RWPE2 (cell line): Measurements from ENCODE around the gene ENDOU.

ENCODE experiments used
- ATAC-seq: fragments of 200-7000 bp; cut with Tn5 transposase; 3 replicates; pipeline ENCODE4 v1.9.1; 2021; ENCODE audit warnings: low read depth
- DNase-seq: peaks from one replicate; pipeline ENCODE4 v3.0.0-alpha.2; 2020; ENCODE audit warnings: low spot score
- H3K27ac ChIP-seq: fragments of 450-650 bp; 2 replicates; pipeline ENCODE4 v1.5.1; 2017; ENCODE audit warnings: mild to moderate bottlenecking; ENCODE audit not compliant: poor library complexity, severe bottlenecking
- H3K27me3 ChIP-seq: fragments of 250-450 bp; sonication (Bioruptor Pico); 2 replicates; pipeline ENCODE4 v1.5.1; 2021; ENCODE audit warnings: mild to moderate bottlenecking, moderate library complexity; ENCODE audit not compliant: insufficient read depth, poor library complexity, severe bottlenecking
- H3K36me3 ChIP-seq: fragments of 250-450 bp; sonication (Bioruptor Pico); 2 replicates; pipeline ENCODE4 v1.5.1; 2020; ENCODE audit warnings: low read depth, mild to moderate bottlenecking, moderate library complexity
- H3K4me1 ChIP-seq: fragments of 250-450 bp; sonication (Bioruptor Pico); 2 replicates; pipeline ENCODE4 v1.5.1; 2021; ENCODE audit warnings: mild to moderate bottlenecking, moderate library complexity; ENCODE audit not compliant: insufficient read depth, poor library complexity, severe bottlenecking
- H3K4me3 ChIP-seq: fragments of 250-450 bp; sonication (Bioruptor Pico); 2 replicates; pipeline ENCODE4 v1.5.1; 2021; ENCODE audit warnings: mild to moderate bottlenecking, moderate library complexity; ENCODE audit not compliant: severe bottlenecking
- H3K9me3 ChIP-seq: fragments of 250-450 bp; sonication (Bioruptor Pico); 2 replicates; pipeline ENCODE4 v1.5.1; 2021; ENCODE audit warnings: mild to moderate bottlenecking, moderate library complexity; ENCODE audit not compliant: severe bottlenecking
- TF ChIP-seq, protein P1 (sequence below): fragments of 450-650 bp; IDR thresholded peaks from one replicate; pipeline ENCODE4 v1.5.1; 2017; ENCODE audit warnings: mild to moderate bottlenecking, moderate library complexity; ENCODE audit not compliant: poor library complexity, severe bottlenecking

The ENDOU gene

DNA sequence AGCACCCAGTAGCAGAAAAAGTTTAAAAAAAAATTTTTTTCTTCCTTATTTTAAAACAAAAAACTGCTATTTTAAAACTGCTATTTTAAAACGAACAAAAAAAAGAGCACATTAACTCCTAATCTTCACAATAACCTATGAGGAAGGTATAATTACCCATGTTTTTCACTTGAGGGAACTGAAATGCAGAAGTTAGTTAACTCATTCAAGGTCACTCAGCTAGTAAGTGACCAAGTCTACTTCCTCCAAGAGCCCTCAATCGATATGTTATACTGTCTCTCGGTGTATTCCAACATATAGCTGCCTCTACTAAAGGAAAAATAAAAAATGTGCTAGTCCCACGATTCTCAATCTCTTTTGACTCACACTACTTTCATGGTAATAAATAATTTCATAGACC lies 27.2 kb downstream of the ENDOU start:
- no peaks in the 10 kb centered on the region for H3K4me1 ChIP-seq

DNA sequence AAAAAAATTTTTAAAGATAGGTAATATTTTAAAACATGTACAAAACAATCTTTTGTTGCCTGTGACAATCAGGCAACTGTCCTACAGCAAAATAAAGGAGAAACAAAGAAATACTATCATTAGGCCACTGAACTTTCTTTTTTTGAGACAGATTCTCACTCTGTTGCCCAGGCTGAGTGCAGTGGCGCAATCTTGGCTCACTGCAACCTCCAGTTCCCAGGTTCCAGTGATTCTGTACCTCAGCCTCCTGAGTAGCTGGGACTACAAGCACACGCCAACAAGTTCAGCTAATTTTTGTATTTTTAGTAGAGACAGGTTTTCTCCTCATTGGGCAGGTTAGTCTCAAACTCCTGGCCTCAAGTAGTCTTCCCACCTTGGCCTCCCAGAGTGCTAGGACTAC lies 36.1 kb downstream of the ENDOU start:
- no peaks in the 10 kb centered on the region for H3K9me3 ChIP-seq
- TF ChIP-seq, protein P1, sequence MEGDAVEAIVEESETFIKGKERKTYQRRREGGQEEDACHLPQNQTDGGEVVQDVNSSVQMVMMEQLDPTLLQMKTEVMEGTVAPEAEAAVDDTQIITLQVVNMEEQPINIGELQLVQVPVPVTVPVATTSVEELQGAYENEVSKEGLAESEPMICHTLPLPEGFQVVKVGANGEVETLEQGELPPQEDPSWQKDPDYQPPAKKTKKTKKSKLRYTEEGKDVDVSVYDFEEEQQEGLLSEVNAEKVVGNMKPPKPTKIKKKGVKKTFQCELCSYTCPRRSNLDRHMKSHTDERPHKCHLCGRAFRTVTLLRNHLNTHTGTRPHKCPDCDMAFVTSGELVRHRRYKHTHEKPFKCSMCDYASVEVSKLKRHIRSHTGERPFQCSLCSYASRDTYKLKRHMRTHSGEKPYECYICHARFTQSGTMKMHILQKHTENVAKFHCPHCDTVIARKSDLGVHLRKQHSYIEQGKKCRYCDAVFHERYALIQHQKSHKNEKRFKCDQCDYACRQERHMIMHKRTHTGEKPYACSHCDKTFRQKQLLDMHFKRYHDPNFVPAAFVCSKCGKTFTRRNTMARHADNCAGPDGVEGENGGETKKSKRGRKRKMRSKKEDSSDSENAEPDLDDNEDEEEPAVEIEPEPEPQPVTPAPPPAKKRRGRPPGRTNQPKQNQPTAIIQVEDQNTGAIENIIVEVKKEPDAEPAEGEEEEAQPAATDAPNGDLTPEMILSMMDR = no peak
- no peaks in the 10 kb centered on the region for H3K27me3 ChIP-seq
- H3K4me1 ChIP-seq = no peaks in the 10 kb centered on the region
- DNase-seq (no peak), ATAC-seq (no peak)
- no peak overlapping the region for H3K4me3 ChIP-seq
- no peak overlapping the region for H3K27ac ChIP-seq
- H3K36me3 ChIP-seq = peaks cover 58% of the 10 kb centered on the region

More for the DNA sequence above, 27.2 kb downstream of the ENDOU start:
- no peaks in the 10 kb centered on the region for H3K9me3 ChIP-seq
- TF ChIP-seq, protein P1 = no peak
- H3K27ac ChIP-seq = no peak overlapping the region
- no peak for DNase-seq
- H3K36me3 ChIP-seq = peaks cover 81% of the 10 kb centered on the region
- no peak overlapping the region for H3K4me3 ChIP-seq
- no peak for ATAC-seq
- H3K27me3 ChIP-seq = no peaks in the 10 kb centered on the region

DNA sequence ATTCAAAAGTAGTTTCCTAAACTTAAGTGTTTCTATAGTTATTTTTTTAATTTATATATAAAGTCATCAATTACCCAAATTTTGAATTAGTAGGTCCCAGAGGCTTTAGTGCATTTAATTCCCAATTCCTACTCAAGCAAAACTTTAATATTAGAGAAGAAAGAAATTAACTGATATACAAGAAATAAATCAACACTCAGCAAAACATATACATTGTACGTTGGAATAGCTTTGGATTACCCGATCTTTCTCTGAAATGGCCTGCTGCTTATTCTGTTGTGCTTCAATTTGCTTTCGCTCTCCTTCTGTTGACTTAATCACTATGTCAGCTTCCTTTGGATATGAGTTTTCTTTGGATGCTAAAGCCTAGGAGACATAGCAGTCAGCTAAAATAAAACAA lies 37.7 kb downstream of the ENDOU start:
- Histone ChIP-seq H3K4me1 (no peaks in the 10 kb centered on the region), H3K4me3 (no peak overlapping the region), H3K36me3 (peaks cover 58% of the 10 kb centered on the region), H3K9me3 (no peaks in the 10 kb centered on the region), H3K27ac (no peak overlapping the region), H3K27me3 (no peaks in the 10 kb centered on the region)
- ATAC-seq = no peak
- no peak for DNase-seq
- TF ChIP-seq, protein P1 = no peak

DNA sequence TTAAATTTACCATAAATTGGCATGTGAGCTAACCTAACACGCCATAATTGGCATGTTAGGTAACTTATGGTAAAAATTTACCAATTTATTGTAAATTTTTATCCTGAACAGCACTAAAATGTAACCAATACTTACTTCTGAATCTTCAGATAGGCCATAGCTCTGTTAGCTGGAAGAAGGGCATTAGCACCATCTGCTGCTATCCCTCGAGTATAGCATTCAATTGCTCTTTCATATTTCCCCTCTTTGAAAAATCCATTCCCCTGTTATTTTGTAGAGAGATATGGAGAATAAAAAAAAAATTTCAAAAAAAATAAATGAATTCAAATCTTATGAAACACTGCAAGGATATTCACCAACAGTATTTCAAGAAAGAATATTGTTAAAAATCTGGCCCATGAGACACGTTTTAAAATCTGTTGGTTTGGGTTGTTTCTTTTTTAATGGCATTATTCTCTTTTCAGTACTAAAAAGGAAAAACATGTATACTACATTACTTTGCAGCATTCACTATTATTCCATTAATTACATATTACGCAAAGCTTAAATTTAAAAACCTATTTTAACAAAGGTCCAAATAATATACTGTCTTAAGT lies 38.5 kb downstream of the ENDOU start:
- Histone ChIP-seq H3K9me3 (no peaks in the 10 kb centered on the region), H3K4me3 (no peak overlapping the region), H3K36me3 (peaks cover 62% of the 10 kb centered on the region), H3K27me3 (no peaks in the 10 kb centered on the region), H3K27ac (no peak overlapping the region), H3K4me1 (no peaks in the 10 kb centered on the region)
- TF ChIP-seq, protein P1 = peak; percentile 84
- no peak for DNase-seq
- ATAC-seq = 0 out of 3 replicates have a peak, but pooled peaks have one; percentile 50

DNA sequence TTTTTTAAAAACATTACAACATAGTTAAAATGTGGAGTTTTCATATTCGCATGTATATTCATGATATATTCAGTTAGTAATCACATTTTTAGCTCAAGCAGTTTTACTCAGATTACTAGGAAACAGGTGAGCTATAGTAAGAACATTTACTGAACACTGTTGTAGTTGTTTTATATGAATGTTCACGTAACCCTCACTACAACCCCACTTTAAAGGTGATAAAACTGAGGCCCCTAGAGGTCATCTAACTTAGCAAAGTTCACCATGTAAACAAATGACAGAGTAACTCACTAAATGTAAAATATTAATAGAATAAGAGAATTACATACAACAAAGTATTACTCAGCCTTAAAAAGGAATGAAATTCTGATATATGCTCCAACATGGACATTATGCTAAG lies 45.5 kb downstream of the ENDOU start:
- Histone ChIP-seq H3K36me3 (peaks cover 51% of the 10 kb centered on the region), H3K4me1 (no peaks in the 10 kb centered on the region), H3K27ac (no peak overlapping the region), H3K27me3 (no peaks in the 10 kb centered on the region), H3K4me3 (no peak overlapping the region), H3K9me3 (no peaks in the 10 kb centered on the region)
- TF ChIP-seq, protein P1 = no peak
- no peak for ATAC-seq
- DNase-seq = no peak
